Endothelial cell of umbilical vein (primary cell): ENCODE results near the gene NID2. TPM values are rescaled to one million over a fixed set of nuclear protein-coding genes. Genes with fewer than 3 reads are reported as not detected.

Experiments
- BruUV-seq: library from RNA; stranded (reverse); fragments of 400-500 nt; replicated peaks from 2 replicates; lab custom pipeline; 2021; lab: Mats Ljungman, UMichigan
- CTCF ChIA-PET: fragments of 300-600, 350-600 bp; sonication (Branson Sonifier 250); formaldehyde crosslinking; loops from one replicate; lab custom pipeline; 2021; ENCODE audit warnings: antibody characterized with exemption, inconsistent platforms; lab: Charles Lee
- POLR2A ChIA-PET: fragments of 300-600, 350-600 bp; sonication (Branson Sonifier 250); formaldehyde crosslinking; loops from one replicate; lab custom pipeline; 2021; ENCODE audit warnings: antibody characterized with exemption, inconsistent platforms; lab: Charles Lee
- DNase-seq: peaks from one replicate; pipeline ENCODE4 v3.0.0-alpha.2; 2011; ENCODE audit warnings: low read depth, low spot score
- FAIRE-seq: peaks from 2 replicates; lab custom pipeline; 2011; peaks lifted over from hg19 to GRCh38; lab: Jason Lieb, UNC
- H2AFZ ChIP-seq: 2 replicates; pipeline ENCODE4 v1.6.0; 2012; ENCODE audit warnings: low read depth, low read length, control low read depth, inconsistent platforms
- H3K27ac ChIP-seq: 2 replicates; pipeline ENCODE4 v1.5.1; 2011; ENCODE audit warnings: low read depth, mild to moderate bottlenecking, control low read depth, low read length, moderate library complexity; ENCODE audit not compliant: insufficient read depth
- H3K27me3 ChIP-seq, 2 experiments: 2 replicates each; pipeline versions ENCODE4 v1.6.0 to v1.6.1; 2011; ENCODE audit warnings: low read length in 2 of 2, mixed read lengths in 1 of 2; ENCODE audit not compliant: control insufficient read depth in 2 of 2, insufficient read depth in 2 of 2
- H3K36me3 ChIP-seq, 2 experiments: 2 replicates in 1 of 2; 3 replicates in 1 of 2; pipeline ENCODE4 v1.5.1; 2011; ENCODE audit warnings: low read length in 2 of 2, mild to moderate bottlenecking in 1 of 2, moderate library complexity in 1 of 2; ENCODE audit not compliant: control insufficient read depth in 2 of 2, insufficient read depth in 2 of 2; ENCODE audit errors: extremely low read depth in 1 of 2
- H3K4me1 ChIP-seq: 3 replicates; pipeline ENCODE4 v1.5.1; 2011; ENCODE audit warnings: mild to moderate bottlenecking, low read length; ENCODE audit not compliant: control insufficient read depth, insufficient read depth; ENCODE audit errors: extremely low read depth
- H3K4me2 ChIP-seq: 2 replicates; pipeline ENCODE4 v1.6.1; 2011; ENCODE audit warnings: low read length, control low read depth, mixed read lengths; ENCODE audit not compliant: insufficient read depth
- H3K4me3 ChIP-seq, 3 experiments: fragments of 200-600 bp in 1 of 3; sonication (generic), shearing (Covaris generic) in 1 of 3; replicated peaks in 1 of 3; 2 replicates each; pipeline ENCODE4 v1.5.1; 2011 to 2016; ENCODE audit warnings: control low read depth in 3 of 3, low read length in 3 of 3, mild to moderate bottlenecking in 2 of 3, inconsistent platforms in 1 of 3, low read depth in 1 of 3, moderate library complexity in 1 of 3; ENCODE audit not compliant: insufficient read depth in 1 of 3
- H3K79me2 ChIP-seq: 2 replicates; pipeline ENCODE4 v1.6.0; 2012; ENCODE audit warnings: low read length, inconsistent platforms; ENCODE audit not compliant: control insufficient read depth, insufficient read depth
- H3K9ac ChIP-seq: replicated peaks from 2 replicates; pipeline ENCODE3; 2011; ENCODE audit warnings: low read length, control low read depth; ENCODE audit not compliant: insufficient read depth; ENCODE audit errors: extremely low read depth
- H3K9me1 ChIP-seq: replicated peaks from 3 replicates; pipeline ENCODE4 v1.6.0; 2011; ENCODE audit warnings: mild to moderate bottlenecking, low read length; ENCODE audit not compliant: control insufficient read depth, insufficient read depth; ENCODE audit errors: extremely low read depth
- H3K9me3 ChIP-seq: replicated peaks from 2 replicates; pipeline ENCODE4 v1.5.1; 2012; ENCODE audit warnings: low read length, inconsistent platforms; ENCODE audit not compliant: control insufficient read depth, insufficient read depth
- H4K20me1 ChIP-seq: replicated peaks from 2 replicates; pipeline ENCODE3; 2011; ENCODE audit warnings: mild to moderate bottlenecking, low read length; ENCODE audit not compliant: control insufficient read depth, insufficient read depth; ENCODE audit errors: extremely low read depth
- EZH2 ChIP-seq: IDR thresholded peaks from 2 replicates; pipeline ENCODE4 v1.6.1; 2012; ENCODE audit warnings: borderline replicate concordance, low read depth, mild to moderate bottlenecking, moderate library complexity, low read length, inconsistent platforms; ENCODE audit not compliant: severe bottlenecking
- FOS ChIP-seq: IDR thresholded peaks from 2 replicates; pipeline ENCODE4 v1.6.1; 2011; ENCODE audit warnings: mild to moderate bottlenecking, low read length, moderate library complexity, borderline replicate concordance; ENCODE audit not compliant: insufficient read depth
- GATA2 ChIP-seq: IDR thresholded peaks from 2 replicates; pipeline ENCODE4 v1.7.0; 2011; ENCODE audit warnings: low read depth, mild to moderate bottlenecking, moderate library complexity, mixed read lengths, low read length; ENCODE audit not compliant: insufficient read length, insufficient read depth
- JUN ChIP-seq: IDR thresholded peaks from 2 replicates; pipeline ENCODE4 v1.6.1; 2011; ENCODE audit warnings: borderline replicate concordance, low read depth; ENCODE audit not compliant: insufficient read length, insufficient read depth
- MYC ChIP-seq: IDR thresholded peaks from one replicate; pipeline ENCODE4 v1.6.1; 2011; ENCODE audit warnings: mild to moderate bottlenecking, low read depth, low read length
- POLR2A ChIP-seq: IDR thresholded peaks from 2 replicates; pipeline ENCODE4 v1.6.1; 2012; ENCODE audit warnings: low read depth, mild to moderate bottlenecking, control low read depth, low read length
- POLR2AphosphoS5 ChIP-seq: IDR thresholded peaks from 2 replicates; pipeline ENCODE4 v1.6.1; 2012; ENCODE audit warnings: low read depth, mild to moderate bottlenecking, control low read depth, low read length, moderate library complexity; ENCODE audit not compliant: insufficient read depth
- dilution Hi-C: fragments of 300-500 bp; cut with MboI; formaldehyde crosslinking; loops from one replicate; pipeline ENCODE4 v1.15.0; 2019; ENCODE audit warnings: low sequenced_read_pairs; ENCODE audit not compliant: extremely low pct_ligation_motif_present
- intact Hi-C: fragments of 100-400 bp; cut with micrococcal nuclease; formaldehyde crosslinking; loops from one replicate; pipeline ENCODE4 v1.10.0; 2022
- polyA plus RNA-seq, 4 experiments: library from polyadenylated mRNA; depleted of rRNA in 3 of 4; stranded (reverse) in 3 of 4; unstranded in 1 of 4; fragments of >200 nt; gene quantifications; 2 replicates each; pipeline versions ENCODE4 v1.2.1 to v1.2.3, GENCODE V29; 2011 to 2012; ENCODE audit warnings: missing spikeins in 1 of 4
- total RNA-seq: library from RNA; stranded (reverse); gene quantifications from 2 replicates; pipeline ENCODE4 v1.2.3, GENCODE V29; 2021
- TF ChIP-seq, protein P1 (sequence below): IDR thresholded peaks from 2 replicates; pipeline ENCODE4 v1.6.1; 2011; ENCODE audit not compliant: insufficient read depth, insufficient read length
- TF ChIP-seq, protein P2 (sequence below), 2 donors: IDR thresholded peaks; 1 replicate in 1 of 2; 2 replicates in 1 of 2; pipeline ENCODE4 v1.5.1; 2011; ENCODE audit warnings: low read length in 2 of 2, mild to moderate bottlenecking in 2 of 2, moderate library complexity in 2 of 2, control low read depth in 1 of 2, inconsistent platforms in 1 of 2, low read depth in 1 of 2; ENCODE audit not compliant: insufficient read depth in 1 of 2; ENCODE audit errors: extremely low read depth in 1 of 2

NID2 gene
- total and polyA plus RNA-seq, 2 donors (not counting 3 experiments of a cell fraction or from before 2014, with no cell fraction given): 22.5 to 56.7 TPM

DNA sequence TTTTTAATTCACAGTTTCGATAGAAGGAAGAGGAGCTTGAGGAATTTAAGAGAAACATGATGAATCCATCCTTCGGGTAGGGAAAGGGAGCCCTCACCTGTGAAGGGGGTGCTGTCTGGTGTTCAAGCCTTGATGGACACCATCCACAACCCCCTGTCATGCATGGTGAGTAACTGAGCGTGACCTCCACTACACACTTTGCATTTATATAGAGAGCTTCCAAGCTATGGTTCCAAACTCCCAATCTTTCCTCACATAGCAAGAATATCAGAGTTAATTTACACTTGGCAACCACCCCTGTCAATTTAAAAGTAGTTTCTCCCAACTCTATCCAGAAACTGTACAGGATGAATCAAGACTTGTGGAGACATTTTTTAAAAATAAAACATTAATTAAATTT lies 13.1 kb upstream of the NID2 start:
- Histone ChIP-seq H3K79me2 (no peaks in the 10 kb centered on the region), H3K4me1 (peaks cover 38% of the 10 kb centered on the region), H3K4me3 (no peak overlapping the region), H3K4me2 (no peak overlapping the region), H3K27ac (no peak overlapping the region), H4K20me1 (no peaks in the 10 kb centered on the region), H3K9me1 (no peaks in the 10 kb centered on the region), H3K27me3 (peaks cover 0 to 2% of the 10 kb centered on the region in 2 experiments), H3K9me3 (no peaks in the 10 kb centered on the region), H3K36me3 (no peaks in the 10 kb centered on the region), H3K9ac (no peak overlapping the region), H2AFZ (no peak overlapping the region)
- BruUV-seq: no TSS peak
- dilution Hi-C loops (no loop called here), intact Hi-C loops (no loop called here)
- DNase-seq: no peak
- POLR2A ChIA-PET: no interaction called here
- no peak for TF ChIP-seq POLR2AphosphoS5
- TF ChIP-seq EZH2: no peak
- TF ChIP-seq, protein P1, sequence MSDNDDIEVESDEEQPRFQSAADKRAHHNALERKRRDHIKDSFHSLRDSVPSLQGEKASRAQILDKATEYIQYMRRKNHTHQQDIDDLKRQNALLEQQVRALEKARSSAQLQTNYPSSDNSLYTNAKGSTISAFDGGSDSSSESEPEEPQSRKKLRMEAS: no peak
- TF ChIP-seq FOS: no peak
- TF ChIP-seq POLR2A: no peak
- TF ChIP-seq GATA2: no peak
- no peak for TF ChIP-seq MYC
- no peak for TF ChIP-seq JUN
- TF ChIP-seq, protein P2, sequence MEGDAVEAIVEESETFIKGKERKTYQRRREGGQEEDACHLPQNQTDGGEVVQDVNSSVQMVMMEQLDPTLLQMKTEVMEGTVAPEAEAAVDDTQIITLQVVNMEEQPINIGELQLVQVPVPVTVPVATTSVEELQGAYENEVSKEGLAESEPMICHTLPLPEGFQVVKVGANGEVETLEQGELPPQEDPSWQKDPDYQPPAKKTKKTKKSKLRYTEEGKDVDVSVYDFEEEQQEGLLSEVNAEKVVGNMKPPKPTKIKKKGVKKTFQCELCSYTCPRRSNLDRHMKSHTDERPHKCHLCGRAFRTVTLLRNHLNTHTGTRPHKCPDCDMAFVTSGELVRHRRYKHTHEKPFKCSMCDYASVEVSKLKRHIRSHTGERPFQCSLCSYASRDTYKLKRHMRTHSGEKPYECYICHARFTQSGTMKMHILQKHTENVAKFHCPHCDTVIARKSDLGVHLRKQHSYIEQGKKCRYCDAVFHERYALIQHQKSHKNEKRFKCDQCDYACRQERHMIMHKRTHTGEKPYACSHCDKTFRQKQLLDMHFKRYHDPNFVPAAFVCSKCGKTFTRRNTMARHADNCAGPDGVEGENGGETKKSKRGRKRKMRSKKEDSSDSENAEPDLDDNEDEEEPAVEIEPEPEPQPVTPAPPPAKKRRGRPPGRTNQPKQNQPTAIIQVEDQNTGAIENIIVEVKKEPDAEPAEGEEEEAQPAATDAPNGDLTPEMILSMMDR (IDR thresholded peaks at IDR 0.05; ENCODE audit: extremely low read depth in 1 of 2, insufficient read depth in 1 of 2, low read depth in 1 of 2, low read length in 2 of 2): no peak
- FAIRE-seq: no peak
- CTCF ChIA-PET: interaction anchor here (1.1 to 4.5 kb wide), 2 partner anchors 10 to 13 kb away, joined by 3 to 34 read pairs; partner anchors contain the start of gene NID2
